BE2C (cell line): ENCODE measurements around the gene KCNAB1.

Source experiments
- DNase-seq: peaks from one replicate; pipeline ENCODE4 v3.0.0-alpha.2; 2020
- H3K27me3 ChIP-seq: fragments of 250-450 bp; sonication (Bioruptor Pico); 2 replicates; pipeline ENCODE4 v1.5.1; 2020; ENCODE audit warnings: mild to moderate bottlenecking
- H3K36me3 ChIP-seq: fragments of 250-450 bp; sonication (Bioruptor Pico); 2 replicates; pipeline ENCODE4 v1.5.1; 2020; ENCODE audit warnings: mild to moderate bottlenecking
- H3K4me1 ChIP-seq: fragments of 250-450 bp; sonication (Bioruptor Pico); 2 replicates; pipeline ENCODE4 v1.5.1; 2020
- H3K4me3 ChIP-seq: 2 replicates; pipeline ENCODE4 v1.5.1; 2011; ENCODE audit warnings: low read depth, low read length
- H3K9me3 ChIP-seq: fragments of 250-450 bp; sonication (Bioruptor Pico); 2 replicates; pipeline ENCODE4 v1.5.1; 2020
- CTCF ChIP-seq: IDR thresholded peaks from 2 replicates; pipeline ENCODE4 v1.5.1; 2012; ENCODE audit warnings: mild to moderate bottlenecking, low read depth, low read length

Gene KCNAB1

DNA sequence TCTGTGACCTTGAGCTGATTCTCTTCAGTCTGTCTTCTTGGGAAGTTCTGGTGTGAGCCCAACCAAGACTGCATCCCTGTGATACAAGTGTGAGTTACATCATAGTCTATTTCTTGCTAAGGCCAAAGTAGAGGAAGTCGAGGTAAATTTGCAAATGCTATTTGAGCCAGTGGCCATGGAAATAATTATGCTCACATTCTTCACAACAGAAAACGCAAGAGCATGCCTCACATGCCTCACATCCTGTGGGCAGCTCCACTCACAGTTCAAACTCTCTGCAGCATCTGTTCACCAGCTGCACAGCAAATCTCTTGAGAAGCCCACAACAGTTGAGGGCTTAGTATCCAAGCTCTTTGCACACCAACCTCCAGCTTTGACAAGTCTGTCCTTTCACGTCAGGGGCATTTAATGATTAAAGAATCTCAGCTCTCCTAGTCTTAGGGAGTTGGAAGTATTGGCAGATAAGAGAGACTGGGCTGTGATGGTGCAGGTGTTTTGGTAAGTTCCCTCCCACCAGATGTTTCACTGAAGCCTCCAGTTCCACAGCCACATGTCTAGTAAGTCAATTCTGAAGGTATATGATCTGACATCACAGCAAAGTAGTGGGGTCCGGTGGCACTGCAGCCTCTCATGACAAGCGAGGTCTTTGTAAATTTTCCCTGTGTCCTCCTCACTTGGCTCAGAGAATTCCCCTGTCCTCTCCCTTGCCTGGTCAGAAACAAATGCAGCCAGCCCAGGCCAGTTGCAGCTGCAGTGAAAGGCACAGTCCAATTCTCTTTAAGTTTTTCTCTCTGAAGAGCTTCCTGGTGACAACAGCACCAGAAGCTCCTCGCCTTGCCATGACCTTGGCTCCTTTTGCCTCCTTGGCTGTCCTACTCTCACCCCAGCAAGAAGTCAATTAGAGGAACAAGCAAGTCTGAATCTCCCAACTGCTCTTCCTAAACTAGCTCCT lies 268.4 kb downstream of the KCNAB1 start:
- Histone ChIP-seq H3K9me3 (no peaks in the 10 kb centered on the region; the same call in 1 of the 2 replicates), H3K4me1 (peaks cover 43% of the 10 kb centered on the region), H3K27me3 (no peaks in the 10 kb centered on the region), H3K36me3 (no peaks in the 10 kb centered on the region), H3K4me3 (no peak overlapping the region)
- no peak for DNase-seq
- TF ChIP-seq CTCF = no peak

DNA sequence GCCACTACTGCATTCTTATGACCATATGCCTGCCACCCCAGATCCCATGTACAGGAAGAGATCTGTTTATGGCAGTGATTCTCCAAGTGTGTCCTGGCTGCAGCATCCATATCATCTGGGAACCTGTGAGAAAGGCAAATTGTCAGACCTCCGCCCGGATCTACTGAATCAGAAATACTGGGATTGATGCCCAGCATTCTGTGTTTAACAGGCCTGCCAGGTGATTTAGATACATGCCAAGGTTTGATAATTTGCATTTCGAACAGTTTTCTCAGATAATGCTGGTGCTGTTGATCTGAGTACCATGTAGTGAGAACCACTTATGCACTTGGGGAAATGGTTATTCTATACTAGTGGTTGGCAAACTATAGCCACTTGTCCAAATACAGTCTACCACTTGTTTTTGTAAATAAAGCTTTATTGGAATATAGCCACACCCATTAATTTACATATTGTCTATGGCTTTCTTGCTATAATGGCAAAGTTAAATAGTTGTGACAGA lies 269.1 kb downstream of the KCNAB1 start:
- no peak overlapping the region for H3K4me3 ChIP-seq
- H3K4me1 ChIP-seq = peaks cover 38% of the 10 kb centered on the region
- H3K27me3 ChIP-seq = no peaks in the 10 kb centered on the region
- no peaks in the 10 kb centered on the region for H3K36me3 ChIP-seq
- H3K9me3 ChIP-seq = no peaks in the 10 kb centered on the region; the same call in 1 of the 2 replicates
- TF ChIP-seq CTCF = no peak
- DNase-seq = no peak

DNA sequence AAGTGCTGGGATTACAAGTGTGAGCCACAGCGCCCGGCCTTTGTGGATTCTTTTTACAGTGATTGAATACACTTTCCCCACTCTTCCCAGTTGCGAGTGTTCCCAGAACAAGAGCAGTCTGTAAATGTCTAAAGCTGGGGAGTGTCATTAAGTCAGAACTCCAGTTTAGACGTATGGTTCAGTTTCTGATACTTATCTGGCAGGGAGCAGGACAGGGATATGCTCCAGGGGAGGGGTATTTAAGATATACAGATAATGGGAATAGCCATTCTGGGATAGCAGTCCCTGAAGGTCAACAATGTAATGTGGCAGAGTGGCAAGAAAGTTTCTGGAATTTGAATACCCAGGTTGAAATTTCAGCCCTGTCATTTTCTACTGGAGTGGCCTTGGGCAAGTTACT lies 270.5 kb downstream of the KCNAB1 start:
- Histone ChIP-seq H3K27me3 (no peaks in the 10 kb centered on the region), H3K4me3 (no peak overlapping the region), H3K36me3 (no peaks in the 10 kb centered on the region), H3K4me1 (peaks cover 36% of the 10 kb centered on the region), H3K9me3 (no peaks in the 10 kb centered on the region; the same call in 1 of the 2 replicates)
- no peak for TF ChIP-seq CTCF
- DNase-seq = no peak

- Histone ChIP-seq H3K36me3 (no peaks in the 10 kb centered on the region), H3K4me1 (peaks cover 25% of the 10 kb centered on the region), H3K27me3 (no peaks in the 10 kb centered on the region), H3K9me3 (no peaks in the 10 kb centered on the region), H3K4me3 (no peak overlapping the region)
- TF ChIP-seq CTCF = no peak
- no peak for DNase-seq
Observed at GRCh38 chr3:156395961-156396710, 275.8 kb downstream of the KCNAB1 start.

- no peaks in the 10 kb centered on the region for H3K9me3 ChIP-seq
- no peaks in the 10 kb centered on the region for H3K36me3 ChIP-seq
- no peak for DNase-seq
- no peak overlapping the region for H3K4me3 ChIP-seq
- H3K4me1 ChIP-seq = peaks cover 23% of the 10 kb centered on the region
- TF ChIP-seq CTCF = no peak
- no peaks in the 10 kb centered on the region for H3K27me3 ChIP-seq
Observed at GRCh38 chr3:156396851-156397250, 276.5 kb downstream of the KCNAB1 start.

DNA sequence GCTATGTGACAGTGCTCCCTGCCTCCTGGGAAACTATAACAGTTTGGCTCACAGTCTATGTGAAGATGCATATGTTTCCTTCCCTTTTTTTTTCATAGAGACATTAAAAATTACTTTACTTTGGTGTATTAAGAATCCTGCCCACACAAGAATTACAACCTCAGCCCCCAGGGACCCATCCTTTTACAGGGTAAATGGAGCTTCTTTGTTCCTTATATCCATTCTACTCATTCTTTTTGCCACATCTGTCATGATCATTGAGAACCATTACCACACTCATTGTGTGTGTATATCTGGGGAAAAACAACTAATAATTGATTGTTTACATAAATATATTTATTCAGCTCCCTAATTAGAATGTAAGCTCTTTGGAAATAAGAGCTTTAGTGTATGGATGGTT lies 277.2 kb downstream of the KCNAB1 start:
- Histone ChIP-seq H3K27me3 (no peaks in the 10 kb centered on the region), H3K36me3 (no peaks in the 10 kb centered on the region), H3K4me1 (peaks cover 23% of the 10 kb centered on the region), H3K9me3 (no peaks in the 10 kb centered on the region), H3K4me3 (no peak overlapping the region)
- TF ChIP-seq CTCF = no peak
- DNase-seq = no peak
